Muscle of back (tissue), 13 donors: ENCODE data around the gene BCL2L15. TPM values are rescaled to one million over a fixed set of nuclear protein-coding genes. Genes with fewer than 3 reads are reported as not detected.

Experiments used
- DNase-seq, 3 donors: peaks; one replicate each; pipeline versions ENCODE4 v3.0.0 to v3.0.0-alpha.2; 2013
- long read RNA-seq, 9 donors: transcript quantifications; one replicate each; lab custom pipeline, GENCODE V29; 2026
- polyA plus RNA-seq, 10 donors: library from polyadenylated mRNA; unstranded; fragments of 120-200 nt; gene quantifications; one replicate each; pipeline ENCODE4 v1.2.1, GENCODE V29; 2013; ENCODE audit not compliant: insufficient read length in 10 of 10

Gene BCL2L15
- 1 to 10 TPM in 2 of 10 donors, under 1 TPM in 8; 0.19 to 2.1 (median 0.47) TPM for polyA plus RNA-seq
- long read RNA-seq, donor 1, result 0 reads
- long read RNA-seq, donor 2, result 0 reads
- long read RNA-seq, donor 3, result 0 reads
- long read RNA-seq, donor 4, result 0 reads
- long read RNA-seq, donor 5, result 0 reads
- long read RNA-seq, donor 6, result 0 reads
- long read RNA-seq, donor 7, result 0 reads
- long read RNA-seq, donor 8, result 0 reads
- long read RNA-seq, donor 9, result 0 reads

GRCh38 chr1:113887402-113888175 is at the start of gene BCL2L15:
BCL2L15 (minus strand) TSS chr1:113887581; CDS start chr1:113887375, 206 bp downstream.
- DNase-seq, result no peak

- DNase-seq, result no peak
These were observed 49.8 kb upstream of the BCL2L15 start for GRCh38 chr1:113937146-113937545.

GRCh38 chr1:113935970-113936369 is 48.6 kb upstream of the BCL2L15 start:
- no peak for DNase-seq

- DNase-seq, result no peak
These were observed 47.8 kb upstream of the BCL2L15 start for GRCh38 chr1:113935176-113935575.

GRCh38 chr1:113934511-113935055 is 47.2 kb upstream of the BCL2L15 start:
- DNase-seq, result no peak

DNA sequence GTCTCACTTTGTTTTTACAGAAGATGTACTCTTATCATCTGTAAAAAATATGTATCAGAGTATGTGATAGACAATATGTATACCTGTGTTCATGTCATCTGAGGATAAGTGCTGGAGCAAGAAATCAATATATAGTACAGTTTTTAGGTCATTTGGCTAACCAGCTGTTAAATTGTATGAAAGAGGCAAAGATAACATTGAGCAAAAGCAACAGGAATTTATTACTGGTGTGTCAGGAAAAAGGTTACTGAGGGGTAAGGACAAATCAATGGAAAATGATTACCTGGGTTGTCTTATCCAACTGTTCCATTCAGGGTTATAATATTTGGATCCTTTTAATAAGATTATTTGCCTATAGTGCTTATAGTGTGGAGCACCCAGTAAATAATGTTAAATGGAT is 46.6 kb upstream of the BCL2L15 start:
- DNase-seq, result no peak

GRCh38 chr1:113931451-113931851 is 44.1 kb upstream of the BCL2L15 start:
- DNase-seq, result no peak

- DNase-seq, result peak; percentile 35 to 70 (median 48)
These were observed 43.2 kb upstream of the BCL2L15 start for GRCh38 chr1:113930499-113931161.

DNA sequence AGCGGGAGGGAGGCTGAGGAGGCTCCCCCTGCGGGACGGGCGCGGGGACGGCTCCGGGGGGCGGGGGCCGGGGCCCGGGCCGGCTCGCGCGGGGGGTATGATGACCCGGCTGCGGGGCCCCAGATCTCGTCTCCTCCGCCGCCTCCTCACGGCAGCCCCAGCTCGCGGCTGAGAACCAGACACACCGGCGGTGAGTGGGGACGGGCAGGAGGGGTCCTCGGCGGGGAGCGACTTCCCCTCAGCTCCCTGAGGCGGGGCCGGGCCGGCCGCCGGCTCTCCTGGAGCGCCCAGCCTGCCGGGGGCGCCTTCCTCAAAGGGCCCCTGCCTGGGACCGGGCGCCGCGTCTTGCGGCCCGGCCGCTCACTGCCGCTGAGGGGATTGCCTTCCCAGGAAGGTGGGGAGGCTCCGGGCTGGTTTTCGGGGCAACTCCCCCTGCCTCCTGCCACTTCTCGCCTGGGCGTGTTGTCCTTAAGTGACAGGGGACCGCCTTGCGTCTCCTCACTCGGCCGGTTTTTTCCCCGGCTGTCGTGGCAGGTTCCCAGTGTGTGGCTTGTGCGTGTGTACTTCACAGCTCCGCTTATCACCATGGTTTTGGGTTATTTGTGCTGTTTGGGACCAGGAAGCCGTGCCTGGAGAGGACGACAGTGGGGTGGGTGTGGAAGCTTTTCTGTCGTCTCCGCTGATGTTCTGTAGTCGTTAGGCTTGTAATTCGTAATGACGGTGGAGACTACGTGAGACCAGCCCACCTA is 42.5 kb upstream of the BCL2L15 start:
- DNase-seq, result peak in 2 of 3 donors; percentile 44 to 80

GRCh38 chr1:113928941-113929749 is 41.8 kb upstream of the BCL2L15 start, which contains the start of gene HIPK1:
HIPK1 (plus strand) TSS chr1:113929324.
- DNase-seq, result peak; percentile 92 to 98 (median 94)

- DNase-seq, result no peak
These were observed 41.0 kb upstream of the BCL2L15 start for GRCh38 chr1:113928187-113928930.

GRCh38 chr1:113924473-113924872 is 37.1 kb upstream of the BCL2L15 start:
- DNase-seq, result no peak

DNA sequence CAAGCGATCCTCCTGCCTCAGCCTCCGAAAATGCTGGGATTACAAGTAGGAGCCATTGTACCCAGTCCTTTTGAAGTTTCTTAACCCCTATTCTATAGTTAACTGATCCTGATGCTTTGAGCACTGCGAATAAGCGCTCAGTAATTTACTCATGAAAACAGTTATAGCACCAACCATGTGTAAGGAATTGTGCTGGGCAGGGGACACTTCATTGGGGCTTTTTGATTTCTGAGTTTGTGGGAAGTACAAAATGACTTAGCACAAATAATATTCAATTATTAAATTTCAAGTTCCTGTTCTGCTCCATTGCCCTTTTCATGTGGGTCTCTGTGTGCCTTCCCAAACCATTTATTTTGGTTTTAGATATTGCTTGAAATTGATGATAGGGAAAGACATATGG is 35.6 kb upstream of the BCL2L15 start:
- no peak for DNase-seq

GRCh38 chr1:113918243-113918642 is 30.9 kb upstream of the BCL2L15 start:
- DNase-seq, result no peak

DNA sequence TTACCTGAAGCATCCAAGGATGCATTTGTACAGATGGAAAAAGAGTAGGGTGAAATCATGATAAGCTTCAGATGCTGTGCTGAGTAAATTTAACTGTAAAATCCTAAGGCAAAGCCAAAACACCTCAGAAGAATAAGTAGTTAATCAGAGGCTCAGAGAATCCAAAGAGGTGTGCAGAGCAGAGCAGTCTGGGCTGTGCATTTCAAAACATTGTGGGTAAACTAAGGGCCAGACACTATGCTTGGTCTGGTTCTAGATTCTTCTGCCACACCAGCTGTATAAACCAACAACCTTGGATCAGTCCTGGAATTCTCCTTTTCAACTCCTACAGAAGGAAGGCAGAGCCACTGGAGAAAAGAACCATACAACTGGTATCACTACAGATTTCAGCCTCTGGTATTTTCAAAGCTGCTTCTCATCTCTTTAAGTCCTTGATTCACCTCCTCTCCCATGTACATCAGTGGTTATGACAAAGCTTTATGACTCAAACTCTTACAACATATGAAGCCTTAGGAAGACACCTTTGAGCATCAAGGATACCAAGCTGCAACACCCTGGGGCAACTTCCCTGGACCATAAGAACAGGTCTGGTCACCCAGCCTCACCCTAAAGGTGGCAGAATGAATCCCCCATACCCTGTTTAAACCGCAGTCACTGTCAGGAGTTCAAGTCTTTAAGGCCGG is 30.2 kb upstream of the BCL2L15 start:
- DNase-seq, result no peak

- DNase-seq, result no peak
These were observed 29.6 kb upstream of the BCL2L15 start for GRCh38 chr1:113916974-113917373.

GRCh38 chr1:113913887-113914664 is 26.7 kb upstream of the BCL2L15 start:
- peak in 1 of 3 donors; percentile 4 for DNase-seq

DNA sequence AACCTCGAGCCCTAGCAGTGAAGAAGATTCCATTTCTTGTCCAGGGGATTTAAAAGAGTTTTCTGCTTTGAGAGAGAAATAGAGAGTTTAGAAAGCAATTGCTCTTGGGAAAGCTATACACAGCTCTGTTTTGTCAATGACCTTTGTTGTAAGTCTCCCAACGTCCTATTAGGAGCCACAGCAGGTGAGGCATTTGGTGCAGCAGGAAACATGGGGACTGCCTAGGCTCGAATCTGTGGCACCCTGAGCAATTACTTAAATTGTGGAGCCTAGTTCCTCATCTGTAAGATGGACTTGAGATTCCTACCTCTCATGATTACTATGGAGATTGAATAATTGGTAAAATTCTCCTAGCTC is 25.9 kb upstream of the BCL2L15 start:
- DNase-seq, result no peak
